ENCODE measurements around the gene WDR5B.

DNA sequence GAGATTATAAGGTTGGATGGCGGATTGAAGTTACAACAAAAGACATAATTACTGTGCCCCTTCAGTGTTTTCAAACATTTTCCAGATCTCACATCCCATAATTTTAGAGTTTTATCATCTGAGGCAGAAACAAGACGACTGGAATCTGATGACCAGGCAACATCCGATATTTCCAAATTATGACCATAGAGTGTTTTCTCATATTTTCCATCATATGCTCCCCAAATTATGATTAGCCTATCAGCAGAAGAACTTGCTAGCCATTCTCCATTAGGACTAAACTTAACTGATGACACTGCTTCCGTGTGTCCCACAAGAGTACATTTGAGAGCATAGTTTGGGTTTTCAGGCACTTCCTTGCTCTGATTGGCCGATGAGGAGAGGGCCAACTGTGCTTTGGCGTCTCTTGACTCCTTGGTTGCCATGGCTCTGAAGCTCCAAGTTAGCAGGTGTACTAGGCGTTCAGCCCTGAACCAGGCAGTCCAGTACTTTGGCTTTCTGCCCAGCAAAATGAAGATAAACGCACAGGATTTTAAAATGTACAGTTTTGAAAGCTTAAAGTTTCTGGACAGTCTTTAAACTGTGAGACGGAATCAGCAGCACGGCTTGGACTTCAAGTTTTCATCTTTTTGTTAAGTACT, 638 bp downstream of the WDR5B start:
- TF ChIP-seq, protein P1, sequence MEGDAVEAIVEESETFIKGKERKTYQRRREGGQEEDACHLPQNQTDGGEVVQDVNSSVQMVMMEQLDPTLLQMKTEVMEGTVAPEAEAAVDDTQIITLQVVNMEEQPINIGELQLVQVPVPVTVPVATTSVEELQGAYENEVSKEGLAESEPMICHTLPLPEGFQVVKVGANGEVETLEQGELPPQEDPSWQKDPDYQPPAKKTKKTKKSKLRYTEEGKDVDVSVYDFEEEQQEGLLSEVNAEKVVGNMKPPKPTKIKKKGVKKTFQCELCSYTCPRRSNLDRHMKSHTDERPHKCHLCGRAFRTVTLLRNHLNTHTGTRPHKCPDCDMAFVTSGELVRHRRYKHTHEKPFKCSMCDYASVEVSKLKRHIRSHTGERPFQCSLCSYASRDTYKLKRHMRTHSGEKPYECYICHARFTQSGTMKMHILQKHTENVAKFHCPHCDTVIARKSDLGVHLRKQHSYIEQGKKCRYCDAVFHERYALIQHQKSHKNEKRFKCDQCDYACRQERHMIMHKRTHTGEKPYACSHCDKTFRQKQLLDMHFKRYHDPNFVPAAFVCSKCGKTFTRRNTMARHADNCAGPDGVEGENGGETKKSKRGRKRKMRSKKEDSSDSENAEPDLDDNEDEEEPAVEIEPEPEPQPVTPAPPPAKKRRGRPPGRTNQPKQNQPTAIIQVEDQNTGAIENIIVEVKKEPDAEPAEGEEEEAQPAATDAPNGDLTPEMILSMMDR (IDR thresholded peaks at IDR 0.05; ENCODE audit: low read depth, low read length, missing input control) = no peak
- TF ChIP-seq JUND (IDR thresholded peaks at IDR 0.05) = no peak
- TF ChIP-seq, protein P2, sequence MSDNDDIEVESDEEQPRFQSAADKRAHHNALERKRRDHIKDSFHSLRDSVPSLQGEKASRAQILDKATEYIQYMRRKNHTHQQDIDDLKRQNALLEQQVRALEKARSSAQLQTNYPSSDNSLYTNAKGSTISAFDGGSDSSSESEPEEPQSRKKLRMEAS (IDR thresholded peaks at IDR 0.05) = no peak
- TF ChIP-seq, protein P3, sequence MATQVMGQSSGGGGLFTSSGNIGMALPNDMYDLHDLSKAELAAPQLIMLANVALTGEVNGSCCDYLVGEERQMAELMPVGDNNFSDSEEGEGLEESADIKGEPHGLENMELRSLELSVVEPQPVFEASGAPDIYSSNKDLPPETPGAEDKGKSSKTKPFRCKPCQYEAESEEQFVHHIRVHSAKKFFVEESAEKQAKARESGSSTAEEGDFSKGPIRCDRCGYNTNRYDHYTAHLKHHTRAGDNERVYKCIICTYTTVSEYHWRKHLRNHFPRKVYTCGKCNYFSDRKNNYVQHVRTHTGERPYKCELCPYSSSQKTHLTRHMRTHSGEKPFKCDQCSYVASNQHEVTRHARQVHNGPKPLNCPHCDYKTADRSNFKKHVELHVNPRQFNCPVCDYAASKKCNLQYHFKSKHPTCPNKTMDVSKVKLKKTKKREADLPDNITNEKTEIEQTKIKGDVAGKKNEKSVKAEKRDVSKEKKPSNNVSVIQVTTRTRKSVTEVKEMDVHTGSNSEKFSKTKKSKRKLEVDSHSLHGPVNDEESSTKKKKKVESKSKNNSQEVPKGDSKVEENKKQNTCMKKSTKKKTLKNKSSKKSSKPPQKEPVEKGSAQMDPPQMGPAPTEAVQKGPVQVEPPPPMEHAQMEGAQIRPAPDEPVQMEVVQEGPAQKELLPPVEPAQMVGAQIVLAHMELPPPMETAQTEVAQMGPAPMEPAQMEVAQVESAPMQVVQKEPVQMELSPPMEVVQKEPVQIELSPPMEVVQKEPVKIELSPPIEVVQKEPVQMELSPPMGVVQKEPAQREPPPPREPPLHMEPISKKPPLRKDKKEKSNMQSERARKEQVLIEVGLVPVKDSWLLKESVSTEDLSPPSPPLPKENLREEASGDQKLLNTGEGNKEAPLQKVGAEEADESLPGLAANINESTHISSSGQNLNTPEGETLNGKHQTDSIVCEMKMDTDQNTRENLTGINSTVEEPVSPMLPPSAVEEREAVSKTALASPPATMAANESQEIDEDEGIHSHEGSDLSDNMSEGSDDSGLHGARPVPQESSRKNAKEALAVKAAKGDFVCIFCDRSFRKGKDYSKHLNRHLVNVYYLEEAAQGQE (IDR thresholded peaks at IDR 0.05) = no peak
- TF ChIP-seq SP1 (IDR thresholded peaks at IDR 0.05) = no peak
